Testis (tissue), 3 donors: ENCODE data around the gene CCN5. TPM values are rescaled to one million over a fixed set of nuclear protein-coding genes. Genes with fewer than 3 reads are reported as not detected.
A peak's percentile ranks its signal among the peaks of the same experiment; 100 is the strongest.

ENCODE experiments used
- DNase-seq: peaks from one replicate; pipeline ENCODE4 v3.0.0-alpha.2; 2019
- H3K27ac ChIP-seq, 2 donors: fragments of 200-600 bp; sonication (generic); one replicate each; pipeline ENCODE4 v1.5.1; 2019
- H3K27me3 ChIP-seq: fragments of 200-600 bp; sonication (generic); one replicate; pipeline ENCODE4 v1.5.1; 2019
- H3K36me3 ChIP-seq: fragments of 200-600 bp; sonication (generic); one replicate; pipeline ENCODE4 v1.5.1; 2017; ENCODE audit warnings: low read depth; ENCODE audit errors: missing control alignments
- H3K4me1 ChIP-seq: fragments of 200-600 bp; sonication (generic); one replicate; pipeline ENCODE4 v1.5.1; 2019
- H3K4me3 ChIP-seq, 2 donors: fragments of 200-600 bp; sonication (generic); one replicate each; pipeline ENCODE4 v1.5.1; 2017 to 2019
- H3K9me3 ChIP-seq: fragments of 200-600 bp; sonication (generic); one replicate; pipeline ENCODE4 v1.5.1; 2017
- CTCF ChIP-seq, 3 experiments: fragments of 450-650 bp in 2 of 3; fragments of 200-600 bp in 1 of 3; sonication (generic) in 1 of 3; IDR thresholded peaks; one replicate each; pipeline ENCODE4 v1.5.1; 2016 to 2019; ENCODE audit warnings: antibody characterized with exemption in 3 of 3, mild to moderate bottlenecking in 2 of 3, moderate library complexity in 1 of 3
- POLR2A ChIP-seq: fragments of 450-650 bp; IDR thresholded peaks from one replicate; pipeline ENCODE4 v1.6.1; 2017; ENCODE audit warnings: antibody characterized with exemption, mild to moderate bottlenecking, moderate library complexity
- WGBS, 2 donors: methylation state at CpG; one replicate each; pipeline ENCODE4 v1.1.5; 2018; 5-methylcytosine and 5-hydroxymethylcytosine counted together
- intact Hi-C: fragments of 100-400 bp; cut with DNase I; formaldehyde crosslinking; loops from one replicate; pipeline ENCODE4 v1.15.1; 2023; ENCODE audit warnings: low total_unique reads
- polyA plus RNA-seq: library from polyadenylated mRNA; stranded (reverse); fragments of 350-450 nt; fragmentation: Illumina TruSeq; extraction: RNeasy Lipid Tissue Mini Kit (QIAGEN cat#74804); gene quantifications from one replicate; pipeline ENCODE4 v1.2.3, GENCODE V29; 2014; ENCODE audit warnings: low read depth, low replicate concordance; ENCODE audit not compliant: insufficient read depth
- total RNA-seq, 2 donors: library from RNA; depleted of rRNA; stranded (reverse); fragments of >200 nt; gene quantifications; one replicate each; pipeline ENCODE4 v1.2.3, GENCODE V29; 2016

Gene CCN5
- total and polyA plus RNA-seq, 3 donors from 2014 or later = 37.0 to 152 (median 52.0) TPM

- no peak for TF ChIP-seq CTCF (IDR thresholded peaks at IDR 0.05)
- TF ChIP-seq POLR2A = no peak
- Histone ChIP-seq H3K9me3 (no peaks in the 10 kb centered on the region), H3K4me1 (peaks cover 8% of the 10 kb centered on the region), H3K27me3 (no peaks in the 10 kb centered on the region), H3K27ac (peak overlapping the region in 1 of 2 donors; percentile 46), H3K4me3 (no peak overlapping the region), H3K36me3 (no peaks in the 10 kb centered on the region)
- DNase-seq = no peak
- 71 to 85% methylated on average over 7 of the region's 7 CpGs for WGBS, 2 donors
- intact Hi-C loops = no loop called here
These were observed 5.4 kb downstream of the CCN5 start for GRCh38 chr20:44720621-44720996.

DNA sequence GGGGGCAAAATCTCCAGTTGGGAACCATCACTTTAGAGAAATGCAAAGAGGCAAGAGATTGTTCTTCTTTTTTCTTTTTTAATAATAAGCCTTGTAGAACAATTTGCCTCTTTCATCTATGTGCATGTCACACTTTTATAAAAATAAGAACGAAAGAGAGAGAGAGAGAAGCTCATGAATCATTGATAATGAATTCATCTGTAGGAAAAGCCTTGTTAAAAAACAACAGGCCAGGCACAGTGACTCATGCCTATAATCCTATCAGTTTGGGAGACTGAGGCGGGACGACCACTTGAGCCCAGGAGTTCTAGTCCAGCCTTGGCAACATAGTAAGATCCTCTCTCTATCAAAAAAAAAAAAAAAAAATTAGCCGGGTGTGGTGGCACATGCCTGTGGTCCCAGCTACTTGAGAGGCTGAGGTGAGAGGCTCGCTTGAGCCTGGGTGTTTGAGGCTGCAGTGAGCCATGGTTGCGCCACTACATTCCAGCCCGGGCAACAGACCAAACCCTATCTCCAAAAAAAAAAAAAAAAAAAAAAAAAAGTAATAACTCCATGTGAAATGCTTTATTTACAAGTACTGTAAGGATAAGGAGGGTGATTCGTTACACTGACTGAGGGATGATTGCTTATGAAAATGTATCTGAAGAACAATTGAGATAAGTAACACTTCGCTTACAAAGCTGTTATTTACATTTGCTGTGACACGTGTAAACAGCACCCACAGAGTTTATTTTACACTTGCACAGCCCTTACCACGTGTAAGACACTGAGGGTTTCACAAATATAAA lies 6.0 kb downstream of the CCN5 start:
- Histone ChIP-seq H3K9me3 (no peaks in the 10 kb centered on the region), H3K36me3 (no peaks in the 10 kb centered on the region), H3K4me1 (peaks cover 8% of the 10 kb centered on the region), H3K27ac (peak overlapping the region in 1 of 2 donors; percentile 46), H3K27me3 (no peaks in the 10 kb centered on the region), H3K4me3 (no peak overlapping the region)
- TF ChIP-seq CTCF (IDR thresholded peaks at IDR 0.05) = no peak
- TF ChIP-seq POLR2A = no peak
- WGBS, 2 donors = 48 to 57% methylated on average over 11 of the region's 11 CpGs
- intact Hi-C loops = no loop called here
- DNase-seq = peak; percentile 61

GRCh38 chr20:44721785-44722054 lies 6.6 kb downstream of the CCN5 start:
- no peak for DNase-seq
- H3K36me3 ChIP-seq = no peaks in the 10 kb centered on the region
- H3K4me3 ChIP-seq = no peak overlapping the region
- no peak for TF ChIP-seq POLR2A
- TF ChIP-seq CTCF (IDR thresholded peaks at IDR 0.05) = no peak
- WGBS, 2 donors = 66 to 76% methylated on average over 1 of the region's 1 CpG
- intact Hi-C loops = no loop called here
- no peaks in the 10 kb centered on the region for H3K9me3 ChIP-seq
- peaks cover 8% of the 10 kb centered on the region for H3K4me1 ChIP-seq
- H3K27ac ChIP-seq = no peak overlapping the region
- H3K27me3 ChIP-seq = no peaks in the 10 kb centered on the region

DNA sequence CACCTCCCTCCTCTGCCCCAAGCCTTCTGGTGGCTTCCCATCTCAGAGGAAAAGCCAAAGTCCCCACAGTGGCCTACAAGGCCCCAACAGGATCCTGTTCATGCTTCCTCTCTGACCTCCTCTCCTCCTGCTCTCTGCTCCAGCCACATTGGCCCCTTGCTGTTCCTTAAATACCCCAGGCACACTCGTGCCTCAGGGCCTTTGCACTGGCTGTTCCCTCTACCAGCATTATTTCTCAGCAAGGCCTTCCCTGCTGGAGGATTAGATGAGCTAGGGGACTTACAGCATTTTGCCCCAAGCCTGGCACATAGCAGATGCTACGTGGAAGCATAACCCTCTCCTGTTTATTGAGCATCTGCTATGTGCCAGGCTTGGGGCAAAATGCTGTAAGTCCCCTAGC lies 7.8 kb downstream of the CCN5 start:
- no peak for DNase-seq
- no peaks in the 10 kb centered on the region for H3K9me3 ChIP-seq
- H3K27ac ChIP-seq = no peak overlapping the region
- TF ChIP-seq POLR2A (no peak), CTCF (IDR thresholded peaks at IDR 0.05) (no peak)
- 87 to 100% methylated on average over 2 of the region's 2 CpGs for WGBS, 2 donors
- no peaks in the 10 kb centered on the region for H3K27me3 ChIP-seq
- H3K4me3 ChIP-seq = no peak overlapping the region
- no peaks in the 10 kb centered on the region for H3K36me3 ChIP-seq
- H3K4me1 ChIP-seq = peaks cover 8% of the 10 kb centered on the region
- intact Hi-C loops = no loop called here

DNA sequence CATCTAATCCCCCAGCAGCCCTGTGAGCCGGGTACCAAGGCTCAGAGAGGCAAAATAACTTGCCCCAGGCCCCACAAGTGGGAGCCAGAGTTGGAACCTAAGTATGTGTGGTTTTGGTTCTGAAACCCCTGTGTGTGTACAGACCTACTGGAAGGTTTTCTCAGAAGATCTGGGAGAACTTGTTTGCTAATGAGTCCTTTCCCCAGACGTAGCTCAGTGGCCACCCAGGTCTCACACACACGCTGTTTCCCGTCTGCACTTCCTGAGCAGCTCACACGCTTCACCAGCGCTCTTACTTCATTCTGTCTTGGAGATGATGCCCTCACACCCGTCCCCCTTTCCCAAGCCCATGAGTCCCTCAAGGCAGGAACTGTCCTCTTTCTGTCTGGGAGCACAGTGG lies 8.2 kb downstream of the CCN5 start:
- no peaks in the 10 kb centered on the region for H3K27me3 ChIP-seq
- DNase-seq = no peak
- no peak overlapping the region for H3K4me3 ChIP-seq
- no peaks in the 10 kb centered on the region for H3K36me3 ChIP-seq
- no peak overlapping the region for H3K27ac ChIP-seq
- WGBS, 2 donors = 79 to 83% methylated on average over 7 of the region's 7 CpGs
- TF ChIP-seq POLR2A = no peak
- H3K4me1 ChIP-seq = peaks cover 8% of the 10 kb centered on the region
- no peaks in the 10 kb centered on the region for H3K9me3 ChIP-seq
- intact Hi-C loops = no loop called here
